GM18511 (cell line): Measurements from ENCODE around the gene ENAM.
A peak's percentile ranks its signal among the peaks of the same experiment; 100 is the strongest.
"Not testable (repeated sequence)": the region's sequence is repeated elsewhere in the genome, so short reads cannot be mapped to it uniquely, and the experiment has no call there.

Source experiments
- ATAC-seq: cut with Tn5 transposase; IDR thresholded peaks from one replicate; pipeline ENCODE4 v1.9.1; 2021; ENCODE audit warnings: mild to moderate bottlenecking, moderate library complexity; ENCODE audit not compliant: unreplicated experiment

ENAM gene

GRCh38 chr4:70623323-70623722, 5.2 kb upstream of the ENAM start:
- no peak for ATAC-seq

DNA sequence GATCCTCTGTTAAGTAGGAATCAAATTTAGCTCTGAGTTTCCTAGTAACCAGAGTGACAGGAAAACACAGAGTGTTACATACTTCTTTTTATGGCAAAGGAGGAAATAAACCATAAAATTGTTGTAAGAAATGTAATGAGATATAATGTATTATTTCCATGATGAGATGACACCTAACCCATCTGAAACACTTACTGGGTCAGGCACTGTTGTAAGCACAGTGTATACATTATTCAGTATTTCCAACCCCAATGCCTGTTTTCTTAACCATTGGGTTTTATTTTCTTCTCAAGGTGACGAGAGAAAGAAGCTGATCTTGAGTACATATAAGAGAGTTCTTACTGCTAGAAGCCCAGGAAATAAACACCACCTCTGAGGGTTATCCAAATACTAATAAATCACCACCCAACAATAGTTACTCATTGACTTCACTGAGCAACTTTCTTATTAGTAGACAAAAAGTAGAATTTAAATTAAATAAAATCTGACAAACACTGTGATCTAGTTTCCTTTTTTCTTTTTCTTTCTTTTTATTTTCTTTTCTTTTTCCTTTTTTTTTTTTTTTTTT, 4.2 kb upstream of the ENAM start:
- ATAC-seq: no peak

DNA sequence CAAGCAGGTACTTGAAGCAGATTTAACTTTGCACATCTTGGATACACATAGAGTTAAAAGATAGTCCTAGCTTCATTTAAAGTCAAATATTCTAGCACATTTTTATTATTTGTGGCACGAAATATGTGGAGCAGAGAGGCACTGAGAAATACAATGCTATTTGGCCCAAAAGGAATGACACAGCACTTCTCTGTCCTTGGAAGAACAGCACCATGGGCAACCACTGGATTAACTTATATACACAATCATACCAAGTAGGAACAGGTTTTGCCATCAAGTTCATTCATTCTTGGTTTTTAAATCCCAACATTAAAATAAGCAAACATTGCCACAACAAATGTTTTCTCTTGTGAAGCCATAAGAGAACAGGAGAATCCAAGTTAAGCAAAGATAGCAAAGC, 924 bp upstream of the ENAM start:
- no peak for ATAC-seq

DNA sequence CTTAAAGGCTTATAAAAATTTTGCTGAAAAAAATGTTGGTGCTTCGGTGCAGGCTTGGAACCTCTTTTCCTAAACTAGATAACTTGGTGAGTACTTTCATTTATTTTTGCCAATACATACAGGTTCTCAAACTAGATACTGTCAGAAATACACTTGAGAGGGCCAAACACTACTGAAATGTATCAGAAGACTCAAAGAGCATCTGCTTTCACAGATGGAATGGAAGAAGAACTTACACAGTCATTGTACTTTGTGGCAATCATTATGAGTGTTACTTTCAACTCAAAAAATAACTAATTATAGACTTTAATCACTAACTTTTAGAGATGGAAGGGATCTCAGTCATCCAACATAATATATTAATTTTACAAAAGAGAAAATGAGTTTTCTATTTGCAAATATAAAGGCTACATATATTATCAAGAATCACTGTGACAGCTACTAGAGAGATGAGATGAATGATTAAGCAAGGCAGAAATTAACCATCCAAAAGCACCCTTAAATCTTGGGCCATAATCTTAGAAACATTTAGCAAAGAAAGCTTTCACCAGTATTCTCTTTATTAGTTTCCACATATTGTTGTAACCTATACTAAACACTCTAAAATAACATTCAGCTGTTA, 1.0 kb downstream of the ENAM start:
- ATAC-seq: peak; percentile 75

- ATAC-seq: no peak
Observed at GRCh38 chr4:70630162-70630561, 1.6 kb downstream of the ENAM start.

GRCh38 chr4:70632028-70632427, 3.5 kb downstream of the ENAM start:
- ATAC-seq: no peak

GRCh38 chr4:70634482-70634881, 5.9 kb downstream of the ENAM start:
- no peak for ATAC-seq

- ATAC-seq: peak; percentile 82
Observed at GRCh38 chr4:70637239-70637913, 8.8 kb downstream of the ENAM start.

- ATAC-seq: no peak
Observed at GRCh38 chr4:70640192-70640591, 11.6 kb downstream of the ENAM start.

DNA sequence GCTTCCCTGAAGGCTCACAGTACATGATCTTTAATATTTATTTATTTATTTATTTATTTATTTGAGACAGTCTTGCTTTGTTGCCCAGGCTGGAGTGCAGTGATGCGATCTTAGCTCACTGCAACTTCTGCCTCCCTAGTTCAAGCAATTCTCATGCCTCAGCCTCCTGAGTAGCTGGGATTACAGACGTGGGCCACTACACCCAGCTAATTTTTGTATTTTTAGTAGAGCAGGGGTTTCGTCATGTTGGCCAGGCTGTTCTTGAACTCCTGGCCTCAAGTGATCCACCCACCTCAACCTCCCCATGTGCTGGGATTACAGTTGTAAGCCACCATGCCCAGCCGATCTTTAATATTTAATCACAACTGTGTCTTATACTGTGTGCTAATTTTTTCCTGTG, 22.2 kb downstream of the ENAM start:
- not testable (repeated sequence) for ATAC-seq

GRCh38 chr4:70651864-70652506, 23.4 kb downstream of the ENAM start:
- ATAC-seq: no peak

GRCh38 chr4:70654605-70655011, 26.1 kb downstream of the ENAM start:
- ATAC-seq: peak; percentile 50

DNA sequence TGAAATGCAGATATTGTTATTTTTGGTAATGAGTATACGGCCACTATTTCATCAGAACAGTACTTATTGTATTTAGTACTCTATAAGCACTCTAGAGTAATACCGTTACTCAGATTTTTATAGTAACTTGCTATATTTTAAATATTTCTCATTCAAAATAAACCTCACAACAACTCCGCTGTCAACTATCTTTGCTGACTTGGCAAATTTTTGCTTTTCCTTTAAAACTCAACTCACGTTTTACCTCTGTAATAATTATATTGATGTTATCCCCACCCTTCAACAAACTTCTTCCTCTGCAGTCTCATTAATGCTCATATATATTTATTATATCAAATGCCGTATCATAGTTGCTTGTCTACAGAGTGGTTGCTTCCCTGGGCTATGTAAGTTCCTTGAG, 28.8 kb downstream of the ENAM start:
- no peak for ATAC-seq

DNA sequence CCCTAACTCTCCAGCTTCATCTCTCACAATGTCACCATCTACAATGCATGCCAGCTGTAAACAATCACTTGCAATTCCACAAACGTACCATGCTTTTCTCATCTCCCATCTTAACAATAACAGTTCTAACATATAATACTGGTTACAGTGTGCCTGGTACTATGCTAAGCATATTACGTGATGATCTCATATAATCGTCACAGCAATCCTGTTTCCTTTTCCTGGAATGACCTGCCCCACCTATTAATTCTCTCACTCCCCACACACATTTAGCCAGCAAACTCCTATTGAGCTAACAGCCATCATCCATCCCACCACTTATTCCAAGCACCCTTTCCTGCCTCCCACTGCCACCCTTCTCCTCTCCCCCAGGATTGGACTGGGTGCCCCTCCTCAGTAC, 29.9 kb downstream of the ENAM start:
- ATAC-seq: no peak

- ATAC-seq: no peak
Observed at GRCh38 chr4:70660106-70660505, 31.6 kb downstream of the ENAM start.

DNA sequence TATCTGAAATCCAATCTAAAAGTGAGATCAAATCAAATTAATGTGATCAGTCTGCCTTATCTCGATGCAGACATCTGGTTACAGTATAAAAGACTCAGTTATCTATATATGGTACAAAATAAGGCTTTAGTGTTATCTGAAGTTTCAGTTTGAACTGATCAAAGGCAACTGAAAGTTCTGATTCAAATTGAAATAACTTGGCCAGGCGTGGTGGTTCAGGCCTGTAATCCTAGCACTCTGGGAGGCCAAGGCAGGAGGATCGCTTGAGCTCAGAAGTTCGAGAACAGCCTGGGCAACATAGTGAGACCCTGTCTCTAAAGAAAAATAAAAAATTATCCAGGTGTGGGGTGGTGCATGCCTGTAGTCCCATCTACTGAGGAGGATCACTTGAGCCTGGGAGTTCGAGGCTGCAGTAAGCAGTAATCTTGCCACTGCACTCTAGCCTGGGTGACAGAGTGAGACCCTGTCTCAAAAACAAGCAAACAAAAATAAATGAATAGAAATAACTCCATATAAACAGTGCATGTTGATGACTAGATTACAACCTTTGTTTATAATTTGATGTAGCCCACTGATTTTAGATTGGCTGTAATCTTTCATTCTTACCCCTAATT, 32.9 kb downstream of the ENAM start:
- peak; percentile 84 for ATAC-seq

- peak; percentile 51 for ATAC-seq
Observed at GRCh38 chr4:70666369-70666768, 37.8 kb downstream of the ENAM start, which contains the start of gene JCHAIN. Gene JCHAIN, minus strand, starts transcription at chr4:70666508. Its CDS starts 18 bp downstream, at chr4:70666490.

- ATAC-seq: peak; percentile 65
Observed at GRCh38 chr4:70667740-70668535, 39.4 kb downstream of the ENAM start.

- ATAC-seq: no peak
Observed at GRCh38 chr4:70670332-70671014, 41.9 kb downstream of the ENAM start.

GRCh38 chr4:70671091-70671490, 42.5 kb downstream of the ENAM start:
- ATAC-seq: no peak
